ENCODE data around the gene CT47C1.
"Not testable (repeated sequence)": the region's sequence is repeated elsewhere in the genome, so short reads cannot be mapped to it uniquely, and the experiment has no call there.

CT47C1 gene

DNA sequence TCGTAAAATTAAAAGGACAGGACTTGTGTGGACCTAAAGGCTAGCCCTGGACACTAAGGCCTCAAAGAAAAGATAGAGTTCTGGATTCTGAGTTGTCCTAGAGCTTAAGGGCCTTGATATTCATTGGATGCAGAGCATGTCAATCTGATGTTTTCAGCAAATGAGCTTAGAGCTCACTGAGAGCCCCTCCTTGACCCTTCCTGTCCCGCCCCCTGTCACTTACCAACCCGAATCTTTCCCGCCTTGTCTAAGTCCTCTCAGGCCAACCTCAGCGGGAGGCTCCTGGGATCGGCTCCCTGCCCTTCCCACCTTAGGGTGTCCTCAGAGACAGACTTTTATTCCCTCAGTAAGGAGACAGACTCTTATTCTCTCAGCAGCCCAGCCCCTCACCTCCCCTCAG is at the start of gene CT47C1:
CT47C1 (plus strand) TSS at position 250 of the 400 bp plus-strand sequence. CDS start 233 bp downstream, outside the sequence.
- TF ChIP-seq, protein P1, sequence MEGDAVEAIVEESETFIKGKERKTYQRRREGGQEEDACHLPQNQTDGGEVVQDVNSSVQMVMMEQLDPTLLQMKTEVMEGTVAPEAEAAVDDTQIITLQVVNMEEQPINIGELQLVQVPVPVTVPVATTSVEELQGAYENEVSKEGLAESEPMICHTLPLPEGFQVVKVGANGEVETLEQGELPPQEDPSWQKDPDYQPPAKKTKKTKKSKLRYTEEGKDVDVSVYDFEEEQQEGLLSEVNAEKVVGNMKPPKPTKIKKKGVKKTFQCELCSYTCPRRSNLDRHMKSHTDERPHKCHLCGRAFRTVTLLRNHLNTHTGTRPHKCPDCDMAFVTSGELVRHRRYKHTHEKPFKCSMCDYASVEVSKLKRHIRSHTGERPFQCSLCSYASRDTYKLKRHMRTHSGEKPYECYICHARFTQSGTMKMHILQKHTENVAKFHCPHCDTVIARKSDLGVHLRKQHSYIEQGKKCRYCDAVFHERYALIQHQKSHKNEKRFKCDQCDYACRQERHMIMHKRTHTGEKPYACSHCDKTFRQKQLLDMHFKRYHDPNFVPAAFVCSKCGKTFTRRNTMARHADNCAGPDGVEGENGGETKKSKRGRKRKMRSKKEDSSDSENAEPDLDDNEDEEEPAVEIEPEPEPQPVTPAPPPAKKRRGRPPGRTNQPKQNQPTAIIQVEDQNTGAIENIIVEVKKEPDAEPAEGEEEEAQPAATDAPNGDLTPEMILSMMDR (IDR thresholded peaks at IDR 0.05; ENCODE audit: low read depth, low read length) = no peak
- DNase-seq (ENCODE audit: low read depth in 2 of 2) = peak in 1 of 2 donors; percentile 5
- H3K4me3 ChIP-seq (replicated peaks in 1 of 2; ENCODE audit: low read depth in 2 of 2, low read length in 2 of 2) = no peak within 1 kb of the TSS

DNA sequence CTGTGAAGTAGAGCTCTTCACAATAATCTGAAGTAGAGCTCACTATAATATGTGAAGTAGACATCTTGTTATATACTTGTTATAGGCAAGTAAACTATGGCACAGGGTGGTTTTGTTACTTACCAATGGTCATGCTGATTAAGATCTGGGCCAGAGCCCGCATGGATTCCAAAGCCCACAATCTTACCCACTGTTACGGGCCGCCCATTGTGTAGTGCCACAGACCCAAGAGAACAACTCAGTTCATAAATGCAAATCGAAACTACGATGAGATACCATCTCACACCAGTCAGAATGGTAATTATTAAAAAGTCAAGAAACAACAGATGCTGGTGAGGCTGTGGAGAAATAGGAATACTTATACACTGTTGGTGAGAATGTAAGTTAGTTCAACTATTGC is 46.9 kb upstream of the CT47C1 start:
- H3K4me3 ChIP-seq (replicated peaks in 1 of 2; ENCODE audit: low read depth in 2 of 2, low read length in 2 of 2) = no peak overlapping the region
- TF ChIP-seq, protein P1 (IDR thresholded peaks at IDR 0.05; ENCODE audit: low read depth, low read length) = no peak
- no peak for DNase-seq (ENCODE audit: low read depth in 2 of 2)

DNA sequence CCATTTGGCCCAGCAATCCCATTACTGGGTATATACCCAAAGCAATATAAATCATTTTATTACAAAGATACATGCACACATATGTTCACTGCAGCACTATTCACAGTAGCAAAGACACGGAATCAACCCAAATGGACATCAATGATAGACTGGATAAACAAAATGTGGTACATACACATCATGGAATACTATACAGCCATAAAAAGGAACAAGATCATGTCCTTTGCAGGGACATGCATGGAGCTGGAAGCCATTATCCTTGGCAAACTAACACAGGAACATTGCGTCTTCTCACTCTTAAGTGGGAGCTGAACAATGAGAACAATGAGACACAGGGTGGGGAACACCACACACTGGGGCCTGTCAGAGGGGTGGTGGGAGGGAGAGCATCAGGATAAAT is 46.4 kb upstream of the CT47C1 start:
- DNase-seq (ENCODE audit: low read depth in 2 of 2); H3K4me3 ChIP-seq (replicated peaks in 1 of 2; ENCODE audit: low read depth in 2 of 2, low read length in 2 of 2): not testable (repeated sequence)

DNA sequence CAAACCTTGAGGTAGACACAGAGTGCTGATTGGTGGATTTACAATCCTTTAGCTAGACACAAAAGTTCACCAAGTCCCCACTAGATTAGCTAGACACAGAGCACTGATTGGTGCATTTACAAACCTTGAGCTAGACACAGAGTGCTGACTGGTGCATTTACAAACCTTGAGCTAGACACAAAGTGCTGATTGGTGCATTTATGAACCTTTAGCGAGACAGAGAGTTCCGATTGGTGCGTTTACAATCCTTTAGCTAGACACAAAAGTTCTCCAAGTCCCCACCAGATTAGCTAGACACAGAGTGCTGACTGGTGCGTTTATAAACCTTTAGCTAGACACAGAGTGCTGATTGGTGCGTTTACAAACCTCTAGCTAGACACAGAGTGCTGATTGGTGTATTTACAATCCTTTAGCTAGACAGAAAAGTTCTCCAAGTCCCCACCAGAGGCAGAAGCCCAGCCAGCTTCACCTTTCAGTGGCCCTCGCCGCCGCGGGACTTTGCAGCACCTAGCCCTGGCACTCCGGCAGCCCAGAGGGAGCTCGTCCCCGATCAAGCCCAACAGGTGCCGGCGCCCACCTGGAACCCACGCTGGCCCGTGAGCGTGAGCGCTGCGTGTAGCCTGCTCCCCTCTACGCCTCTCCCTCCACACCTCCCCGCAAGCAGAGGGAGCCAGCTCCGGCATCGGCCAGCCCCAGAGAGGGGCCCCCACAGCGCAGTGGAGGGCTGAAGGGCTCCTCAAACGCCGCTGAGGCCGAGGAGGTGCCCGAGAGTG is 44.6 kb upstream of the CT47C1 start:
- H3K4me3 ChIP-seq (replicated peaks in 1 of 2; ENCODE audit: low read depth in 2 of 2, low read length in 2 of 2); DNase-seq (ENCODE audit: low read depth in 2 of 2): not testable (repeated sequence)

DNA sequence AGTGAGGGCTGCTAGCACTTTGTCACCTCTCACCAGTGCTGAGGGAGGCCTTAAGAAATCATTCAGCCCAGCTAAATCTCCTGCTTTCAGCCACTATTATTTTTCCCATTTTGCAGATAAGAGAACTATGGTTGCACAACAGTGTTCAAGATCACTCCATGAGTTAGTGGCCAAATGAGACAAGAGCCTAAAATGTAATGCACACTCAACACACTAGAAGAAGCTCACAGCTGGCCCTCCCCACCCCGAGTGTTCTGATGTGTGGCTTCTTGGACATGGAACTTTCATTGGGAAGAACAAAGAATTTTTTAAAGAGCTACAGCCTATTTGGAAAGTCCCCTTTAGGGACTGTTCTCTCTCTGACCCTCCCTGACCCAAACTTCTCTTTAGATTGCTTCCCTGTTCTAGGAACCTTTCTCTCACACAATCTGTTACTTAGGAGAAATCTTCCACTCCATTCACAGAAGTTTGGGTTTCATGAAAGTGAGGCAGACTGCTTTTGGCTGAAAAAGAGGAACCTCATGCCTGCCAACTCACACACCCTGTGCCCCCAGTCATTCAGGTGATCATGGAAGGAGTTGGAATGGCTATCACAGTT is 44.0 kb upstream of the CT47C1 start:
- DNase-seq (ENCODE audit: low read depth in 2 of 2) = peak in 1 of 2 donors; percentile 24
- H3K4me3 ChIP-seq (replicated peaks in 1 of 2; ENCODE audit: low read depth in 2 of 2, low read length in 2 of 2) = no peak overlapping the region
- TF ChIP-seq, protein P1 (IDR thresholded peaks at IDR 0.05; ENCODE audit: low read depth, low read length) = no peak

DNA sequence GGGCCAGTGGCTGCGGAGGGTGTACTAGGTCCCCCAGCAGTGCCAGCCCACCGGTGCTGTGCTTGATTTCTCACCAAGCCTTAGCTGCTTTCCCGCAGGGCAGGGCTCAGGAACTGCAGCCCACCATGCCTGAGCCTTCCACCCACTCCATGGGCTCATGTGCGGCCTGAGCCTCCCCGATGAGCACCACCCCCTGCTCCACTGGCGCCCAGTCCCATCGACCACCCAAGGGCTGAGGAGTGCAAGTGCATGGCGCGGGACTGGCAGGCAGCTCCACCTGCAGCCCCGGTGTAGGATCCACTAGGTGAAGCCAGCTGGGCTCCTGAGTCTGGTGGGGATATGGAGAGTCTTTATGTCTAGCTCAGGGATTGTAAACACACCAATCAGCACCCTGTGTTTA is 43.1 kb upstream of the CT47C1 start:
- H3K4me3 ChIP-seq (replicated peaks in 1 of 2; ENCODE audit: low read depth in 2 of 2, low read length in 2 of 2); DNase-seq (ENCODE audit: low read depth in 2 of 2): not testable (repeated sequence)

DNA sequence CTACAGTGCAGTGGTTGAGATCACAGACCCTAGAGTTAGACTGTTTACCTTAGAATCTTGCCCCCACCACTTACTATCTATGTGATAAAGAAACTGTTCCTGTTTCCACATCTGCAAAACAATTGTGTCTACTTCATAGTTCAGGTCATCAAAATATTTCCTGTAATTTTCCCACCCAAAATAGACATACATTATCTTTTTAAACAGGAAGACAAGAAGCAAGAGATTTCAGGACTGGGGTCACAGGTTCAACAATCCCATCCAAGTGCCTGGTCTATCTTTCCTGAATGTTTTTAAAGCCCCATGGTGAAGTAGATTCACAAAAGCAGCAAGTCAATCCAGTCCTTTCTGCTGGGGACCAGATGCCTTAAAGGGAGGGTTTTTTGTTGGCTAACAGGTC is 41.8 kb upstream of the CT47C1 start:
- TF ChIP-seq, protein P1 (IDR thresholded peaks at IDR 0.05; ENCODE audit: low read depth, low read length) = no peak
- DNase-seq (ENCODE audit: low read depth in 2 of 2) = no peak

DNA sequence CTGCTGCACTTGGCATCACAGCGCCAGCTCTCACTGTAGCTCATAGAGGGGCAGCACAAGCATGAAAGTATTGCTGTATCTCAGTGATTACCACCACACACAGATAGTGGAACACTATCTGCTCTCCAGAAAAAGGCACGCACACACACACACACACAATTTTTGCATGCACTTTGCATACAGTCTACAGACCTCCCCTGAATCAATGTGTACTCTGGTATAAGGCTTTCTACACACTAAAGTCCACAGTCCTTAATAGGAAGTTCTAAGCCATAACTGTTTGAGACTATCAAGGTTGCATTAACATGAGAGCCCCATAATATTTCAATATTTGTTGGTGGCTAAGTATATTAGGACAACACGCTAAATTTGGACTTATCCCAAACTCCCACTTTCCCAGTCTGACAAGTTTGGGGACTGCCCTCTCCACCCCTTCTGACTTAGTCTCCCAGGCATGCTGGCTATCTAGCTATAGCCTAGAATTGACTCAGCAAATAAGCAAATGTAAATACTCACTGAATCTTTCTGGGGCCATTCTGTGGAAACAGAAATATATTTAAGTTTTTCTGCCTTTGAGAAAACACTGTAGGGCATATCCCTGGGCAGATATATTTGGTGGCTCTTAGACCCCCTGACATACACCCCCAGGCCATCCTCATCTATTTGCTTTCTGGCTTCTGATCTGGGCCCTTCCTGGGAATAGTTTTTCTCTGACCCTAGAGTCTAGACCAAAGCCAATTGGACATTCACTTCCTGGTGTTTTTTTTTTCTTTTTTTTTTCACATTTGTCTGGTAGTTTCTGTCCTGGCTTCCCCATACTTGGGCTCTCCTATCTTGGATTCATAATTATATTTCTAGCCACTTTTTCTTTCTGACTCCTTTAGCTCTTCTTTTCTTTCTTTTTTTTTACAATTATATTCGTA is 36.4 kb upstream of the CT47C1 start:
- TF ChIP-seq, protein P1 (IDR thresholded peaks at IDR 0.05; ENCODE audit: low read depth, low read length) = no peak
- no peak overlapping the region for H3K4me3 ChIP-seq (replicated peaks in 1 of 2; ENCODE audit: low read depth in 2 of 2, low read length in 2 of 2)
- DNase-seq (ENCODE audit: low read depth in 2 of 2) = peak in 1 of 2 donors; percentile 4

More for the DNA sequence above, 41.8 kb upstream of the CT47C1 start:
- no peak overlapping the region for H3K4me3 ChIP-seq (replicated peaks in 1 of 2; ENCODE audit: low read depth in 2 of 2, low read length in 2 of 2)
